ENCODE results near the gene WDPCP.
"Not testable (repeated sequence)": the region's sequence is repeated elsewhere in the genome, so short reads cannot be mapped to it uniquely, and the experiment has no call there.

DNA sequence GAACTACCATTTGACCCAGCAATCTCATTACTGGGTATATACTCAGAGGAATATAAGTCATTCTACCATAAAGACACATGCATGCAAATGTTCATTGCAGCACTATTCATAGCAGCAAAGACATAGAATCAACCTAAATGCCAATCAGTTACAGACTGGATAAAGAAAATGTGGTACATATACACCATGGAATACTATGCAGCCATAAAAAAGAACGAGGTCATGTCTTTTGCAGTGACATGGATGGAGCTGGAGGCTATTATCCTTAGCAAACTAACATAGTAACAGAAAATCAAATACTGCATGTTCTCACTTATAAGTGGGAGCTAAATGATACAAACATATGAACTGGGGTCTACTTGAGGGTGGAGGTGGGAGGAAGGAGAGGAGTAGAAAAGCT is 230.6 kb downstream of the WDPCP start:
- TF ChIP-seq CTCF (IDR thresholded peaks at IDR 0.05); POLR2A (IDR thresholded peaks at IDR 0.05; ENCODE audit: low read depth); POLR2AphosphoS5 (IDR thresholded peaks at IDR 0.05): not testable (repeated sequence)

All from esophagus muscularis mucosa (tissue), 3 donors.